OCI-LY3 (cell line): ENCODE data around the gene STK32C.
"Not testable (repeated sequence)": the region's sequence is repeated elsewhere in the genome, so short reads cannot be mapped to it uniquely, and the experiment has no call there.

ENCODE experiments used
- CTCF ChIP-seq: fragments of 200-600, 300-600 bp; sonication (generic); IDR thresholded peaks from 2 replicates; pipeline ENCODE4 v1.5.1; 2014; ENCODE audit warnings: antibody characterized with exemption, low read length, low read depth
- EZH2phosphoT487 ChIP-seq: fragments of 200-600 bp; shearing (Covaris generic); IDR thresholded peaks from 2 replicates; pipeline ENCODE4 v1.6.1; 2018; ENCODE audit warnings: antibody characterized with exemption, mixed run types, low read depth

GRCh38 chr10:132160834-132161622 lies 146.7 kb downstream of the STK32C start:
- TF ChIP-seq CTCF, EZH2phosphoT487: not testable (repeated sequence)
